ENCODE results near the gene FPR1.

DNA sequence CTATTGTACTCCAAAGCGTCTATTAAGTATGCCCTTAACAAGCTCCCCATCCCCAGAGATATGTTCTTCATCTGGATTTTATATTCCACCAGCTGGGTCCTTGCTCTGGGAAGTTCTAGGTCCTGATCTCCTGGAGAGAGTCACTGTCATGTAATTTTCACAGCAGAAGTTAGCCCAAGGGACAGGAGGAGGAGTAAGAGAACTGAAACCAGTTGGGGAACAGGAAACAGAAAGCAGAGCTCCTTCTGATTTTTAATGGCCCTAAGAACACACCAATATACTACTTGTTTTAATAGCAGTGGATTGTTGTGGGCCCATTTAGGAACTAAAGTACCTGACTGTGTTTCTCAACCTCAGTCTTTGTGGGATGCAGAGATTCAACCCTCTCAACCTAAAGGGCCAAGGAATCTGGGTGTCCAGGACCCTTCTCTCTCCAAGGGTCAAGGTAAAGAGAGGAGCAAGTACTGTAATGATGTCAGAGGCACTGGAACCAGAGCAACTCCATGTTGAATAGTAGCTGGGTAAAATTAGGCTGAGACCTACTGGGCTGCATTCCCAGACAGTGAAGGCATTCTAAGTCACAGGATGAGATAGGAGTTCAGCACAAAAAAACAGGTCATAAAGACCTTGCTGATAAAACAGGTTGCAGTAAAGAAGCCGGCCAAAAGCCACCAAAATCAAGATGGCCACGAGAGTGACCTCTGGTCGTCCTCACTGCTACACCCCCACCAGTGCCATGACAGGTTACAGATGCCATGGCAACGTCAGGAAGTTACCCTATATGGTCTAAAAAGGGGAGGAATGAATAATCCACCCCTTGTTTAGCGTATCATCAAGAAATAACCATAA, 35.2 kb upstream of the FPR1 start:
- no peak for TF ChIP-seq CTCF (IDR thresholded peaks at IDR 0.05)
- TF ChIP-seq POLR2A (IDR thresholded peaks at IDR 0.05), result no peak
